Measurements from ENCODE around the gene PTPA.
A peak's percentile ranks its signal among the peaks of the same experiment; 100 is the strongest.

PTPA gene

DNA sequence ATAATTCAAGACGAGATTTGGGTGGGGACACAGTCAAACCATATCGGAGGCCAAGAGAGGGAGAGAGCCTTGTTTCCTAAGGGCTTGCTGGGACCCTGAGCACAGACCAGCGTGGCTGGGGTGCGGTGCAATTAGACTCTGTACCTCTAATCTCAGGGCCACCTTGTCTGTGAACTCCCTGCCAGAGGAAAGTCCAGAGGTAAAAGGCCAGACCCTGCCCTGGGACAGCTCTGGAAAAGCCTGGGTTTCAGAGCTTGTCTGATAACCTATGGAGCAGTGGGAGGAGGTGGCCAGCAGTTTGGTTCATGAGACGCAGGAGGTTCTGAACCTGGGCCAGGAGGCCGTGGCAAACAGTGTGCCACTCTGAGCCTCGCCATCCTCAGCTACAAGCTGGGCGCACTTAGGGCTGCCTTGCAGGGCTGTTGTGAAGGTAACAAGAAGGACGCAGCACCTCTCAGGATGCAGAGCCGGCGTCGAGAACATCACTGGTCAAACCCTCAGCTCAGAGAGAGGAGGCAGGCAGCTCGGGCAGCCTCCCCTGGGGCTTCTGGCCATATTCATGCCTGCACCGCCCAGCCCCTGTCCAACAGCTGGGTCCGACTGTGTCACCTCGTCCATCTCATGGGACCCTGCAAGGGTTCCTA lies 35.1 kb upstream of the PTPA start:
- H3K4me3 ChIP-seq (ENCODE audit: low read depth, low read length), result no peak overlapping the region
- TF ChIP-seq, protein P1, sequence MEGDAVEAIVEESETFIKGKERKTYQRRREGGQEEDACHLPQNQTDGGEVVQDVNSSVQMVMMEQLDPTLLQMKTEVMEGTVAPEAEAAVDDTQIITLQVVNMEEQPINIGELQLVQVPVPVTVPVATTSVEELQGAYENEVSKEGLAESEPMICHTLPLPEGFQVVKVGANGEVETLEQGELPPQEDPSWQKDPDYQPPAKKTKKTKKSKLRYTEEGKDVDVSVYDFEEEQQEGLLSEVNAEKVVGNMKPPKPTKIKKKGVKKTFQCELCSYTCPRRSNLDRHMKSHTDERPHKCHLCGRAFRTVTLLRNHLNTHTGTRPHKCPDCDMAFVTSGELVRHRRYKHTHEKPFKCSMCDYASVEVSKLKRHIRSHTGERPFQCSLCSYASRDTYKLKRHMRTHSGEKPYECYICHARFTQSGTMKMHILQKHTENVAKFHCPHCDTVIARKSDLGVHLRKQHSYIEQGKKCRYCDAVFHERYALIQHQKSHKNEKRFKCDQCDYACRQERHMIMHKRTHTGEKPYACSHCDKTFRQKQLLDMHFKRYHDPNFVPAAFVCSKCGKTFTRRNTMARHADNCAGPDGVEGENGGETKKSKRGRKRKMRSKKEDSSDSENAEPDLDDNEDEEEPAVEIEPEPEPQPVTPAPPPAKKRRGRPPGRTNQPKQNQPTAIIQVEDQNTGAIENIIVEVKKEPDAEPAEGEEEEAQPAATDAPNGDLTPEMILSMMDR (IDR thresholded peaks at IDR 0.05; ENCODE audit: low read depth, low read length), result no peak
- TF ChIP-seq POLR2A (IDR thresholded peaks at IDR 0.05; ENCODE audit: extremely low read depth, insufficient read length) (no peak), MYC (IDR thresholded peaks at IDR 0.05; ENCODE audit: low read depth, low read length) (no peak)
- TF ChIP-seq, protein P2, sequence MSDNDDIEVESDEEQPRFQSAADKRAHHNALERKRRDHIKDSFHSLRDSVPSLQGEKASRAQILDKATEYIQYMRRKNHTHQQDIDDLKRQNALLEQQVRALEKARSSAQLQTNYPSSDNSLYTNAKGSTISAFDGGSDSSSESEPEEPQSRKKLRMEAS (IDR thresholded peaks at IDR 0.05; ENCODE audit: low read depth, low read length), result no peak
- no peak for DNase-seq (ENCODE audit: low read depth)

DNA sequence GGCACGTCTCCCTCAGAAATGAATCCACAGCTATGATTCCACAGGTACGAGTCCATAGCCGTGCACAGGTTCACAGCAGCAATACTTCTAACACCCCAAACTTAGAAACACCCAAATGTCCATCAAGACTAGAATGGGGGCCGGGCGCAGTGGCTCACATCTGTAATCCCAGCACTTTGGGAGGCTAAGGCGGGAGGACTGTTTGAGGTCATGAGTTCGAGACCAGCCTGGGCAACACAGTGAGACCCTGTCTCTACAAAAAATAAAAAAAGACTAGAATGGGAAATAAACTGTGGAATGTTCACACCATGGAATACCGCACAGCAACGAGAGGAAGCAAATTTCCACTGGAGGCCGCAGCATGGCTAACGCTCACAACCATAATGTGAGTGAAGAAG lies 34.6 kb upstream of the PTPA start:
- H3K4me3 ChIP-seq (ENCODE audit: low read depth, low read length), result no peak overlapping the region
- TF ChIP-seq, protein P2 (IDR thresholded peaks at IDR 0.05; ENCODE audit: low read depth, low read length), result no peak
- TF ChIP-seq POLR2A (IDR thresholded peaks at IDR 0.05; ENCODE audit: extremely low read depth, insufficient read length), result no peak
- TF ChIP-seq, protein P1 (IDR thresholded peaks at IDR 0.05; ENCODE audit: low read depth, low read length), result no peak
- TF ChIP-seq MYC (IDR thresholded peaks at IDR 0.05; ENCODE audit: low read depth, low read length), result no peak
- no peak for DNase-seq (ENCODE audit: low read depth)

DNA sequence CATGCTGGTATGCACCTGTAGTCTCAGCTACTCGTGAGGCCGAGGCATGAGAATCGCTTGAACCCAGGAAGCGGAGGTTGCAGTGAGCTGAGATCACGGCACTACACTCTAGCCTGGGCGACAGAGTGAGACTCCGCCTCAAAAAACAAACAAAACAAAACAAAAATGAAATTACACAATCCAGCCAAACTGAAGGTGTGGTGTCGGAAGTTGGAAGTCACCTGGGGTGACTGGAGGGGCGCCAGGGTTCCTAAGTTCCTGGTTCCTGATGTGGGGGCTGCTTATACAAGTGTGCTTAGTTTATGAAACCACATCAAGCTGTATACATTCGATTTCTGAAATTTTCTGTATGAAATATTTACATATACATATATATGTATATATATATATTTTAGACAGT lies 34.0 kb upstream of the PTPA start:
- TF ChIP-seq, protein P1 (IDR thresholded peaks at IDR 0.05; ENCODE audit: low read depth, low read length), result no peak
- TF ChIP-seq, protein P2 (IDR thresholded peaks at IDR 0.05; ENCODE audit: low read depth, low read length), result no peak
- no peak for TF ChIP-seq MYC (IDR thresholded peaks at IDR 0.05; ENCODE audit: low read depth, low read length)
- no peak for TF ChIP-seq POLR2A (IDR thresholded peaks at IDR 0.05; ENCODE audit: extremely low read depth, insufficient read length)
- DNase-seq (ENCODE audit: low read depth), result no peak
- H3K4me3 ChIP-seq (ENCODE audit: low read depth, low read length), result no peak overlapping the region

DNA sequence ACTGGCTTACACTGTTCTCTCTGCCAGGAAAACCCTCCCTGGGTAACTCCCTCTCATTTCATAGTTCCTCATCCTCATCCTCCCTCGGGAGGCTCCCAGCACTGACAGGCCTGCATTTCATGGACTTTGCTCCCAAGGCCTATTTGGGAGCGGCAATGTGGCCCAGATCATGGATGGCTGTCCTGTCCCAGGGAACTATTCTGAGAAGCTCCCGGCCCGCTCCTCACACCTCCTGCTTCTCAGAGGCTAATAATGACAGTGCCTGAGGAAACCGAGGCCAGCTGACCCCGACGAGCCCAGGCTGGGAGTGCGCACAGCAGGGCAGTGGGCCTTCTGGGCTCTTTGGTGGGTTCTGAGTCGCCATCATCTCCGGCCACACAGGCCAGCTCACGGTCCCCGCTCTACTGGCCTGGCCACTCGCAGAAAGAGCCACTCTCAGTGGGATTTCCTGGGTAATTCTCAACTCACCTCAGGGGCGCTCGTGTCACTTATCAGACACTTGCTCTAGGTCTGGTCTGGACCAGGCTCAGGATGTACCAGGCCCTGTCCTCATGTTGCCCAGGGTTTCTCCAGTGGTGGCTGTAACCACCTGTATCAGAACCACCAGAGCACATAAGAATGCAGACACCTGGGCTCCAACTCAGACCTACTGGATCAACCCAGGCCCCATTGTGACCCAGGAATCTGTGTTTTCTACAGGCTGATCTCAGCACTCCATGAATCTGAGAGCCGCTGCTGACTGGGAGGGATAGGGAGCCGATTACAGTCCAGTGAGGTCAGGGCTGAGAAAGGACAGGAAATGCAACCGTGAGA lies 32.3 kb upstream of the PTPA start:
- H3K4me3 ChIP-seq (ENCODE audit: low read depth, low read length), result no peak overlapping the region
- TF ChIP-seq POLR2A (IDR thresholded peaks at IDR 0.05; ENCODE audit: extremely low read depth, insufficient read length), result no peak
- TF ChIP-seq, protein P2 (IDR thresholded peaks at IDR 0.05; ENCODE audit: low read depth, low read length), result no peak
- TF ChIP-seq, protein P1 (IDR thresholded peaks at IDR 0.05; ENCODE audit: low read depth, low read length), result no peak
- no peak for TF ChIP-seq MYC (IDR thresholded peaks at IDR 0.05; ENCODE audit: low read depth, low read length)
- DNase-seq (ENCODE audit: low read depth), result no peak

DNA sequence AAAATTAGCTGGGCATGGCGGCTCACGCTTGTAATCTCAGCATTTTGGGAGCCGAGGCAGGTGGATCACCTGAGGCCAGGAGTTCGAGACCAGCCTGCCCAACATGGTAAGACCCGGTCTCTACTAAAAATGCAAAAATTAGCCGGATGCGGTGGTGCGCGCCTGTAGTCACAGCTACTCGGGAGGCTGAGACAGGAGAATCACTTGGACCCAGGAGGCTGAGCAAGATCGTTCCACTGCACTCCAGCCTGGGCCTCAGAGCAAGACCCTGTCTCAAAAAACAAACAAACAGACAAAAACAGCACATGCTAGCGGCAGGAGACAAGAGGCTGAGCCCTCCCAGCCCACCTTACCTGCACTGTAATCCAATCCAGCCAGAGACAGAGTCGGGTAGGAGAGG lies 31.4 kb upstream of the PTPA start:
- no peak for DNase-seq (ENCODE audit: low read depth)
- TF ChIP-seq MYC (IDR thresholded peaks at IDR 0.05; ENCODE audit: low read depth, low read length), result no peak
- TF ChIP-seq POLR2A (IDR thresholded peaks at IDR 0.05; ENCODE audit: extremely low read depth, insufficient read length), result no peak
- TF ChIP-seq, protein P1 (IDR thresholded peaks at IDR 0.05; ENCODE audit: low read depth, low read length), result no peak
- TF ChIP-seq, protein P2 (IDR thresholded peaks at IDR 0.05; ENCODE audit: low read depth, low read length), result no peak
- peak overlapping the region; percentile 51 for H3K4me3 ChIP-seq (ENCODE audit: low read depth, low read length)
